Measurements from ENCODE around the gene ACAP3.

ACAP3 gene

DNA sequence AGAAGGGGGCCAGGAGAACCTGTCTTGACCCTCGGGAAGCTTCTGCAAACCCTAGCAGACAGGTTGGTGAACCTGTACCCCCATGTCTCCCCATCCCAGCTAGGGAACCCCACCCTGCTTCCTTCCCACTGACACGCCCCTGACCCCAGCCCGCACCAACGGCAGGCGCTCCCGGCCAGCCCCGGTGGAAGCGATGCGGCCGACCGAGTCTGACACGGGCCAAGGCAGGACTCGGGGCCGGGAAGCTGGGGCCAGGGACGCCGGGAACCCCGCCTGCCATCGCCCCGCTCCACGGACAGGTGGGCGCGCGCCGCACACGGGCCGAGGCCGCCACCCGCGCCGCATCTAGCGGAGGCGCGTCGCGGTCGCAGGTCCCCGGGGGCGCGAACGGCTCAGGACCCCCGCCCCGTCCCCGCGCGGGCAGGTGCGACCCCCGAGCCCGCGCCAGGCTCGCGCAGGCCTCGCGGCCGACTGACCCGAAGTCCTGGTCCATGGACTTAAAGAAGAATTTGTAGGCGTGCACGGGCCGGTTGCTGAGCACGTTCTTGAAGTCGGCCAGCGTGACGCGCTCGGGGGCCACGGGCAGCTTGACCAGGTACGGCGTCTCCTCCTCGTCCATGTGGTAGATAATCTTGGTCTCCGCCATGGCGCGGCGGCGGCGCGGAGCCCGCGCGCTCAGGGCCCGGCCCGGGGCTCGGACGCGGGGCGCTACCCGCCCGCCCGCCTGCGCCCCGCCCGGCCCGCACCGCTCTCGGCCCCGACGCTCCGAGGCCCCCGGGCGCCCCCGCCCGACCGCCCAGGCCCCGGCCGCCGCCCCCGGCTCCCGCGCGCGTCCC is 40.9 kb upstream of the ACAP3 start:
- H3K36me3 ChIP-seq (ENCODE audit: control insufficient read depth, insufficient read depth, low read length): no peaks in the 10 kb centered on the region
- DNase-seq (ENCODE audit: extremely low read depth, insufficient read length): no peak
- H3K27me3 ChIP-seq (replicated peaks; ENCODE audit: control insufficient read depth, insufficient read depth, low read length): no peaks in the 10 kb centered on the region; the same call in 1 of the 2 replicates
- TF ChIP-seq, protein P1, sequence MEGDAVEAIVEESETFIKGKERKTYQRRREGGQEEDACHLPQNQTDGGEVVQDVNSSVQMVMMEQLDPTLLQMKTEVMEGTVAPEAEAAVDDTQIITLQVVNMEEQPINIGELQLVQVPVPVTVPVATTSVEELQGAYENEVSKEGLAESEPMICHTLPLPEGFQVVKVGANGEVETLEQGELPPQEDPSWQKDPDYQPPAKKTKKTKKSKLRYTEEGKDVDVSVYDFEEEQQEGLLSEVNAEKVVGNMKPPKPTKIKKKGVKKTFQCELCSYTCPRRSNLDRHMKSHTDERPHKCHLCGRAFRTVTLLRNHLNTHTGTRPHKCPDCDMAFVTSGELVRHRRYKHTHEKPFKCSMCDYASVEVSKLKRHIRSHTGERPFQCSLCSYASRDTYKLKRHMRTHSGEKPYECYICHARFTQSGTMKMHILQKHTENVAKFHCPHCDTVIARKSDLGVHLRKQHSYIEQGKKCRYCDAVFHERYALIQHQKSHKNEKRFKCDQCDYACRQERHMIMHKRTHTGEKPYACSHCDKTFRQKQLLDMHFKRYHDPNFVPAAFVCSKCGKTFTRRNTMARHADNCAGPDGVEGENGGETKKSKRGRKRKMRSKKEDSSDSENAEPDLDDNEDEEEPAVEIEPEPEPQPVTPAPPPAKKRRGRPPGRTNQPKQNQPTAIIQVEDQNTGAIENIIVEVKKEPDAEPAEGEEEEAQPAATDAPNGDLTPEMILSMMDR (IDR thresholded peaks at IDR 0.05; ENCODE audit: insufficient read depth, low read length, poor library complexity, severe bottlenecking): no peak
- H3K4me3 ChIP-seq (replicated peaks; ENCODE audit: low read depth, low read length): peak overlapping the region; percentile 75

DNA sequence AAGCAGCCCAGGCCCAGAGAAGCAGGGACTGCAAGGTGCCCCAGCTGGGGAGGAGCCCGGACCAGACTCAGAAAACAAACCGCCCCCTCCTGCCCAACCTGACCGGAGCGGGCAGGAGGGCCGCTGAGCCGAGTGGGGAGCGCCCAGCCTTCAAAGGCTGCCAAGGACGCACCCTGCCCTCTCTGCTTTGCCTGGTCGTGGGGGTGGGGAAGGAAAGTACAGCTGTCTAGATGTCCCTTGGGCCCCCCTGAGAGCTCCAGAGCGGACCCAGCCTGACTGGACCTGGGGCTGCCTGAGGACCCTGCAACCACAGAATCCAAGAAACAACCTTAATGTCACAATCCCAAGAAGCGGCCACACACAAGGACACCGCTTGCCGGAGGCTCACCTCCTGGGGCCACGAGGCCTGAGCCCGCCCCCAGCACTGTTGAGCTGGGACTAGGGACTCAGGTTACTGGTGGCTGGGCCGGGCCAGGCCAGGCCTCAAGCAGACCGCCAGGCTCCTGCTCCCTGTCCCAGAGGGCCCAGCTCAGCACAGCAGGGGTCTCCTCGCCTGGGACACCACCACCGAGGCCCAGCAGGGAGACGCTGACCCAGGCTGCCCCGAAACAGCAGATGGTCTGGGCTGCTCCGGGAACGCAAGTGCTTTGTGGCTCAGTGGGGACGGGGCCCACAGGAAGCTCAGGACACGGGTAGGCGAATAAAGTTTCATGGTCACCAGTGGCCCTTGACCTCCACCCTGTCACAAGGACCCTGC is 40.1 kb upstream of the ACAP3 start:
- DNase-seq (ENCODE audit: extremely low read depth, insufficient read length): no peak
- H3K4me3 ChIP-seq (replicated peaks; ENCODE audit: low read depth, low read length): peak overlapping the region; percentile 75
- no peaks in the 10 kb centered on the region for H3K36me3 ChIP-seq (ENCODE audit: control insufficient read depth, insufficient read depth, low read length)
- no peaks in the 10 kb centered on the region for H3K27me3 ChIP-seq (replicated peaks; ENCODE audit: control insufficient read depth, insufficient read depth, low read length)
- TF ChIP-seq, protein P1 (IDR thresholded peaks at IDR 0.05; ENCODE audit: insufficient read depth, low read length, poor library complexity, severe bottlenecking): no peak

DNA sequence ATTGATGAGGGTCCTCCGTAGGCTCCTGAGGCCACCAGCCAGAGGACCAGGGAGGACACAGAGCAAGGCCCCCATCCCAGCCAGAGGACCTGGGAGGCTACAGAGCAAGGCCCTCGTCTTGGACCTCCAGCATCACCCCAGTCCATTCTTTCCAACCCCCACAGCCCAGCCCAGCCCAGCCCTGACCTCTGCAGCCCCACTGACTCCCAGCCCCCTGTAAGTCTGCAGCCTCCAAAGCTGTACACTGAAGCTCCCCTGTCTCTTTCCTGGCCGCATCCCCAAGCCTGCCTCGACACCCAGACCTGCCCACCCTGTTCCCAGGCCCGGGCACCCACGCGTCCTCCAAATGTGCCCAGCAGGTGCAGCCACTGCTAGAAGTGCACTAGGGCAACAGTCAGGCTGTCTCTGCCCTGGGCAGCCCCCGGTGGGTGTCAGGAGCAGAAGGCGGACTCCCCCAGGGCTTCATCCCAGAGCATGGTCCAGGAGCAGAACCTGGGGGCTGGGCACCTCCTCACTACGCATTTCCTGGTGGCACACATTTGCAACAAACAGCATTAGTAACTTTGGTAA is 39.4 kb upstream of the ACAP3 start:
- H3K27me3 ChIP-seq (replicated peaks; ENCODE audit: control insufficient read depth, insufficient read depth, low read length): no peaks in the 10 kb centered on the region
- TF ChIP-seq, protein P1 (IDR thresholded peaks at IDR 0.05; ENCODE audit: insufficient read depth, low read length, poor library complexity, severe bottlenecking): no peak
- no peaks in the 10 kb centered on the region for H3K36me3 ChIP-seq (ENCODE audit: control insufficient read depth, insufficient read depth, low read length)
- no peak overlapping the region for H3K4me3 ChIP-seq (replicated peaks; ENCODE audit: low read depth, low read length)
- DNase-seq (ENCODE audit: extremely low read depth, insufficient read length): no peak

DNA sequence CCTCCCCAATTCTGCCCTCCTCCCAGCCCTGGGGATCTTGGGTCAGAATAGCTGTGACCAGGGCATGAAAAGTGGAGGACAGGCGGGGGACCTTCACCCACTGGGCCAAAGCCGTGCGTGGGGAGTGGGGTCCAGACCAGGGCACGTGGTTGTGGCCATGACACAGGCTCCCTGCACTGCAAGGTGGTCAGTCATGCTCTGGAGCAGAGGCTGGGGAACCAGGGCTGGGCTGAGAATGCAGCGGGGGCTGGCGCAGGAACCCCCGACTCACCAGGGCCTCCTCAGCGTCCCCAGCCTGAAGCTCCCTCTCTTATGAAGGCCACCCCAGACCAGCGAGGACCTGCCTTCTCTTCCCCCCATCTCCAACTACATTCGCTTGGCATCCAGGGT is 38.8 kb upstream of the ACAP3 start:
- no peak for DNase-seq (ENCODE audit: extremely low read depth, insufficient read length)

DNA sequence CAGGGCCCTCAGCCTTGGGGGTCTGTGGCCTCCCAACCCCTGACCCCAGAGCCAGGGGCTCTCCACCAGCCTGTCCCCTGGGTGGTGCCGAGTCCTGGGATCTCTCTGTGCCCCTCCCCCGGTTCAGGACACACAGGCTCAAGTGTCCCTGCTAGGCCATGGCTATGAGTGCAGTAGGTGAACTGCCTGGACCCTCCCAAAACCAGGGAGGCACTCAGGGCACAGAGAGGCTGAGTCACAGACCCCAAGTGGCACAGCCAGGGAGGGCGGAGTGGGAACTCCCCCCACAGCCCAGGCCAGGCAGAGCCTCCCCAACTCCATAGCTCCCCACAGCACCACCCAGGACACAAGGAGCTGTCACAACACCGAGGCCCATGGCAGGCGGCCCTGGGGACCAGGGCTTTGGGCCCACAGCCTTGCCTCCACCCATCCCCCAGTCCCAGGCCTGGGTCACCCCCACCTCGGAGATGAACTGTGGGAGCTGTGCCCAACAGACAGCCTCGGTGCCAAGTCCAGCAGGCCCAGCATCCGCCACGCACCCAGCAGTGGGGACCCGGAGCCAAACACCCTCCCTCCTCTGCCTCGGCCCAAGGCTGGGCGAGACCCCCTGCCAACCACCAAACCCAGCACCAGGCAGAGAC is 38.2 kb upstream of the ACAP3 start:
- Histone ChIP-seq H3K36me3 (ENCODE audit: control insufficient read depth, insufficient read depth, low read length) (peaks cover 3% of the 10 kb centered on the region; the same call in 1 of the 2 replicates), H3K27me3 (replicated peaks; ENCODE audit: control insufficient read depth, insufficient read depth, low read length) (no peaks in the 10 kb centered on the region), H3K4me3 (replicated peaks; ENCODE audit: low read depth, low read length) (no peak overlapping the region)
- TF ChIP-seq, protein P1 (IDR thresholded peaks at IDR 0.05; ENCODE audit: insufficient read depth, low read length, poor library complexity, severe bottlenecking): no peak
- no peak for DNase-seq (ENCODE audit: extremely low read depth, insufficient read length)

More for the DNA sequence above, 38.8 kb upstream of the ACAP3 start:
- TF ChIP-seq, protein P1 (IDR thresholded peaks at IDR 0.05; ENCODE audit: insufficient read depth, low read length, poor library complexity, severe bottlenecking): no peak
- H3K4me3 ChIP-seq (replicated peaks; ENCODE audit: low read depth, low read length): no peak overlapping the region
- H3K36me3 ChIP-seq (ENCODE audit: control insufficient read depth, insufficient read depth, low read length): no peaks in the 10 kb centered on the region; the same call in 1 of the 2 replicates
- H3K27me3 ChIP-seq (replicated peaks; ENCODE audit: control insufficient read depth, insufficient read depth, low read length): no peaks in the 10 kb centered on the region
